ENCODE data around the gene ATP6V1D.
"Not testable (repeated sequence)": the region's sequence is repeated elsewhere in the genome, so short reads cannot be mapped to it uniquely, and the experiment has no call there.

Gene ATP6V1D

DNA sequence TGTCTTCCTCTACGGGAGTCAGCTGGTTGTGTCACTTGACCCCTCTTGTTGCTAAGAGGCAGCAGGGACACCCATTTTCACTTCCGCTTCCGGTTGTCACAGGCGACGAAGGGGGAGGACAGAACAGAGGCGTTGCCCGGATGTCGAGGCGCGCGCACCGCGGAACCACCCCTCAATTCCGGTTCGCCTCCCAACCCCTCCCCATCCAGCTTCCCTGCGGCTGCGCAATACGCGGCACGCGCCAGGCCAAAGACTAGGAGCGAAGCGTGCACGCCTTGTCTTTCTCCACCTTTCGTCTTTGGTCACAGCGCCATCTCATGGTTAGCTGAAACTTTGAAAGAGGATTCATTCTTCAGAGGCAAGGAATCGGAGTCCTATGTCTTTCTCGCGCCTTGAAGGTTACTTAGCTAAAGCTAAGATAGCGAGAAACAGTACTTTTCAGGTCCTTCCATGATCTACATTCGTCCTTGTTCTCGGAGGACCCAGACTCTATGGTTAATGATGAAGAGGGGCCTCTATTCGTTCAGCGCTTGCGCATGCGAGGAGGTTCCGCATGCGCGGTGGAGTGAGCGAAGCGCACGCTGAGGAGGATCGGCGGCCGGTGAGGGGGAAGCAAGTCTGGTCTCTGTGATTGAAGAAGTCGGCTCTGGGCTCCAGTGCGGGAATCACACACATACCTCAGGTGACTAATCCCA lies at the start of gene ATP6V1D, which contains the start of gene EIF2S1:
ATP6V1D (minus strand) TSS at position 30 of the 695 bp plus-strand sequence. CDS start 106 bp downstream, outside the sequence.
EIF2S1 (plus strand) TSS at position 554 of the 695 bp plus-strand sequence. CDS start 4,440 bp downstream, outside the sequence.
- peak; percentile 100 for DNase-seq

DNA sequence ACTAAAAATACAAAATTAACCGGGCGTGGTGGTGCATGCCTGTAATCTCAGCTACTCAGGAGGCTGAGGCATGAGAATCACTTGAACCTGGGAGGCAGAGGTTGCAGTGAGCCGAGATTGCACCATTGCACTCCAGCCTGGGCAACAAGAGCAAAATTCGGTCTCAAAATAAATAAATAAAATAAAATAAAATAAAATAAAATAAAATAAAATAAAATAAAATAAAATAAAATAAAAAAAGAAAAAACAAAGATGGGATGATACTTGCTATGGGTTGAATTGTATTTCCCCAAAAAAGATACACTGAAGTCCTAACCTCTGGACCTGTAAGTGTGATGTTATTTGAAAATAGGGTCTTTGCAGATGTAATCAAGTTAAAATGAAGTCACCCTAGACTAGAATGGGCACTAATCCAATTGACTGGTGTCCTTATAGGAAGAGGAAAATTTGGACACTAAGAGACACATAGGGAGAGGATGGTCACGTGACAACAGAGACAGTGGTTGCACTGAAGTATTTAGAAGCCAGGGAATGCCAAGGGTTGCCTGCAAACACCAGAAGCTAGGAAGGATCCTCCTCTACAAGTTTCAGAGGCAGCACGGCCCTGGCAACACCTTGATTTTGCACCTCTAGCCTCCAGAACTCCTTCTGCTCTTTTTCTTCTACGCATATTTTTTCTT lies 48.7 kb upstream of the ATP6V1D start:
- DNase-seq, result not testable (repeated sequence)

DNA sequence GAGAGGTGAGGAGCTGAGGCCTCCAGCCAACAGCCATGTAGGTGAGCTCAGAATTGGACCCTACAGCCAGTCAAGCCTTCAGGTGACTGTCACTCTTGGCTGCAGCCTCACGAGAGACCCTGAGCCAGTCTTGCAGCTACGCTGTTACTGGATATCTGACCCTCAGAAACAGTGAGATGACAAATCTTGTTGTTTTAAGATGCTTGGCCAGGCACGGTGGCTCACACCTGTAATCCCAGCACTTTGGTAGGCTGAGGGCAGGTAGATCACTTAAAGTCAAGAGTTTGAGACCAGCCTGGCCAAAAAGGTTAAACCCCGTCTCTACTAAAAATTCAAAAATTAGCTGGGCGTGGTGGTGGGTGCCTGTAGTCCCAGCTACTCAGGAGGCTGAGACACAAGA lies 46.2 kb upstream of the ATP6V1D start:
- no peak for DNase-seq

DNA sequence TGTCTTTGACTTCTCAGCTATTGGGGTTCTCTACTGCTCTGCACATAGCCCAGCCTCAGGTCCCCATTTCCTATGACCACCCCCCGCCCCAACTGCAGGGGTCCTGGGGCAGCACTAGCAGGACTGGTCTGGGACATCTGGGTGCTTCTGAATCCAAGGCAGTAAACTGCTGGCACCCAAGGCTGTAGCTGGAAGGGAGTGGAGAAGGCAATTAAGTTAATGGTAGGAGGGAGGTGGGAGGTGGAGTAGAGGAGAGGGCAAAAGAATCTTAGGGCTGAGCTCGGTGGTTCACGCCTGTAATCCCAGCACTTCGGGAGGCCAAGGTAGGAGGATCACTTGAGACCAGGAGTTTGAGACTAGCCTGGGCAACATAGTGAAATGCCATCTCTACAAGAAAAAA lies 40.8 kb upstream of the ATP6V1D start:
- no peak for DNase-seq

DNA sequence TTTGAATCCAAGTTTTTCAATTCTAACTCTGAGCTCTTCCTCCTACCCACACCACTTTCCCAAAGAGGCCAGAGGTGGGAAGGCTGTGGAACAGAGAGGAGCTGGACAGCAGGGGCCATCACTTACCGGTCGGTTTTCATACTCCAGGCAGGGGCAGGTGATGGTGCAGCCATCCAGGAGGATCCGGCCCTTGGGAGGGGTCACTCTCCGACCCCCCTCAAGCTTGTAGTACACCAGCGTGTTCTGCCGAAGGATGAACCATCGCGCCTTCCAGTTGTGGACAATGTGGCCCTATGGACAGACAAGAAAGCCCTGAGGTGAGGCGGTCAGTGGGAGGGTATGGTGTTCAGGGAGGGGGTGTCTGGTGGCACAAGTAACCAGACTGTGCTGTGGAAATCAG lies 37.9 kb upstream of the ATP6V1D start:
- DNase-seq, result no peak

DNA sequence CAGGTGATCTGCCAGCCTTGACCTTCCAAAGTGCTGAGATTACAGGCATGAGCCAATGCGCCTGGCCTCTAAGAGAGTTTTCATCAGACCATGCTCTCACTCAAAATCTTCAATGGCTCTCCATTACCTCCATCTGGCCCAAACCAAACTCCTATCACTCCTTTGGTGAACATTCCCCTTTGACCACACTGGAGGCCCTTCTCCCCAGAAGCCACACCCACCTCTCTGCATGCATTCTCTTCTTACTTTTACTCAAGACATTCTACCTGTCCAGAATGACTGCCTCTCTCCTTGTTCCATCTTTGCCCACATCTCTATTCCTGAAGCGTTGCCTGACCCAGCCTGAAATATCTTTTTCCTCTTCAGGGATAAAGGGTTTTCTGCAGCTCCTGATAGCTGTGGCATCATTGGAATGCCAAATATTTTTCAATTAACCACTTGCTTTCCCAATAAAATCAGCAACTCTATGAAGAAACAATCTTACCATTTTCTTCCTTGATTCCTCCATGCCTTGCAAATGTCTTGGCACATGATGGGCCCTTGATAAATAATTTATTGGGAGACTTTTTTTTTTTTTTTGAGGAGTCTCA lies 36.9 kb upstream of the ATP6V1D start:
- no peak for DNase-seq

DNA sequence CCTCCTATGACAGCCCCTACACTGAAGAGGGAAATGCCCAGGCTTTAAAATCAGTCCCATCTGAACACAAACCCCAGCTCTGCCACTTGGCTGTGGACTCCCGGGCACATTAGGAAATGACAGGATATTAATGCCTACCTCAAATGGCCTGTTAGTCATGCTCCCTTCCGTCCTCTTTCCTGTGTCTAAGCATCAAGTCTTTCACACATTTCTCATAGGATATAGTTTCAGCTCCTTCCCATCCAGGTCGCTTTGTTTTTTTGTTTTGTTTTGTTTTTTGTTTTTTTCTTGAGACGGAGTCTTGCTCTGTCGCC lies 36.2 kb upstream of the ATP6V1D start:
- DNase-seq, result no peak

DNA sequence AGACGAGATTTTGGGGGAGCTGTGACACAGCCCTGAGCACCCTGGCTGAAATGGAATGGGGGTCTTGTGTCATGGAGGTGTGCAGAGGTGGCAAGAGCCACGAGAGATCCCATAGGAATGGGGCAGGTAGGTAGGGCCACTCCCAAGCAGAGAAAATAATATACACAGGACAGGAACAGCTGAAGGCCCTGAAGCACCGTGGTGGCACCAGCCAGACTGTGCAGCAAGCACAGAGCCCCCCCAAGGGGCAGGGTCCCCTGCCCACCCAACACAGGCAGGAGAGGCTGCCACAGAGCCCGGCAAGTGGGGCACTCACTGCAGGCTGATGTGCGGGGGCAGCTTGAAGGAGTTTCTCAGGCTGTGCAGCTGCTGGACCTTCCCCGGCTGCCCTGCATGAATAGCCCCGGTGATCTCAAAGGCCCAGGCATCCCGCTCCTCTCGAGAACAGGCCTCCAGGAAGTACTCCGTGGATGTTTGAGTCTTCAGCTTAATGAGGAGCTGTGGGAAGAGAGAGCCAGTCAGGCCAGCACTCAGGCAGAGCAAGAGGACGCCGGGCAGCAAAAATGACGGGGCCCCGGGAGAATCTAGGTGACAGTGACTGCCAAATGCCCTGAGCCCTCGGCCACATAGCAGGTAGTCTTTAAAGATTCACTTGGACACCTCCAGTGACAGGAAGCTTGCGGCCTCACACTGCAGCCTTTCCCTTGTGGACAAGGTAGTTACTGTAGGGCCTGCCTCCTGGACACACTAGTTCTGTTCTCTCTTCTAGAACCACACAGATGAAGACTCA lies 35.7 kb upstream of the ATP6V1D start:
- no peak for DNase-seq

DNA sequence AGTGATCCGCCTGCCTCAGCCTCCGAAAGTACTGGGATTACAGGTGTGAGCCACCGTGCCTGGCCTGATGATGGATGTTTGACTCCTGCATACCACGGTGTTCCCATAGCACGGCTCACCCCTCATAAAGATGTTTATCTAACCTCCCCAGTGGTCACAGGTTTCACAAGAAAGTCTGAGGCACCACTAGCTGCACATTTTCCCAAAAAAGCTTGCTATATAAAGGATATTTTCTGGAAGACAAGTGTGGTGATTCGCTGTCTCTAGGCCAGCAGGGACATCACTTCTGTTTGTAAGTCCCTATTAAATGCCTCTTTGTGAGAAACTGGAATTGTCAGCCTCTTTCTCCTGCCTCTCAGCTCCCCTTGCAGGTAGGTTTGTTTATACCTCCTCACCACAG lies 34.1 kb upstream of the ATP6V1D start:
- no peak for DNase-seq

DNA sequence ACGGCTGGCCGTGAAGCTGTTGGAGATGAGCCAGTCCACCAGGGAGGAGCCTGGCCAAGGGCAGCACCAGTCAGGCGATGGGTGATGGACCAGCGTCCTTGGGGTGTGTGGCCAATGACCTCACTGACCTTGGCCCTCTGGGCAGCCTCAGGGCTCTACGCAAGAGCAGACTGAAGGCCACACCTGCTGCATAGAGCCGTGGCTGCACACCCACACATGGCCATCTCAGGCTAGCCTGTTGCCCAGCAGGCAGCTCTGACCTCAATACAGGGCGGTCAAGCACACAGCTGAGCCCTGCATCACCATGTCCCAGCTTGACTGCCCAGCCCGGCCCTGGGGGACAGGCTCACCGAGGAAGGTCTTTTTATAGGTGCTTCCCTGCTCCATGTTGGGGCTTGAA lies 33.2 kb upstream of the ATP6V1D start:
- no peak for DNase-seq

DNA sequence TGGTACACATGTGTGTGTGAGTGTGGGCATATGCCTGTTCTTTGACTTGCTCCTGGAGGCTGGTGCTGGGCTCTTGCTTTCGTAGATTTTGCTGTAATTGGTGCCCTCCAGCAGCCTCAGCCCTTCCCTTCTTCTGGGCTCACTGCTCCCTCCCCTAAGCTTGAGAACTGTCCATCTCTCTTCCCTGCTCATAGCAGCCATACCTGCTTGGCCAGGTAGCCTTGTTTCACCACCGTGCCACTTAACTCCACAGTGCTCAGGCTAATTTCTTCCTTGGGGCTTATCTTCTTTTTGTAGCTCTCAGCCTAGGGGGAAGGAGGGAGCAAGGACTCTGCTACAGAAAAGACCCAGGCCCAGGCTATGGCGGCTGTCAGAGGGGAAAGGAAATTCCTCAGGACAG lies 32.5 kb upstream of the ATP6V1D start:
- DNase-seq, result no peak

DNA sequence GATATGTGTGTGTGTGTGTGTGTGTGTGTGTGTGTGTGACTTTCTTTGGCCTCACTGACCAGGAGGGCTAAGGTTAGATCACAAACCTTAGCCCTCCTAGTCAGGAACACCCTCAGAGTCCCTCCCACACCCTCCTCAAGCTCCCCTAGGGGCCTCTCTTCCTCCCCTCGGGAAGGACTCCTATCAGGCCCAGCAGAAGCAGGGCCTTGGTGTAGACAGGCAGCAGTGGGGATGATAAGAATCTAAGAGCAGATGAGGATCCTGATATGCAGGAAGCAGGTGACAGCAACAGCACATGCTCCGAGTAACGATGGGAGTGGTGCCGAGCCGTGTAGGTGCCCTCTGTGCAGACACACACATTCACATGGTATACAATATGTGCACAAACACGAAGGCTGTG lies 31.7 kb upstream of the ATP6V1D start:
- DNase-seq, result no peak

DNA sequence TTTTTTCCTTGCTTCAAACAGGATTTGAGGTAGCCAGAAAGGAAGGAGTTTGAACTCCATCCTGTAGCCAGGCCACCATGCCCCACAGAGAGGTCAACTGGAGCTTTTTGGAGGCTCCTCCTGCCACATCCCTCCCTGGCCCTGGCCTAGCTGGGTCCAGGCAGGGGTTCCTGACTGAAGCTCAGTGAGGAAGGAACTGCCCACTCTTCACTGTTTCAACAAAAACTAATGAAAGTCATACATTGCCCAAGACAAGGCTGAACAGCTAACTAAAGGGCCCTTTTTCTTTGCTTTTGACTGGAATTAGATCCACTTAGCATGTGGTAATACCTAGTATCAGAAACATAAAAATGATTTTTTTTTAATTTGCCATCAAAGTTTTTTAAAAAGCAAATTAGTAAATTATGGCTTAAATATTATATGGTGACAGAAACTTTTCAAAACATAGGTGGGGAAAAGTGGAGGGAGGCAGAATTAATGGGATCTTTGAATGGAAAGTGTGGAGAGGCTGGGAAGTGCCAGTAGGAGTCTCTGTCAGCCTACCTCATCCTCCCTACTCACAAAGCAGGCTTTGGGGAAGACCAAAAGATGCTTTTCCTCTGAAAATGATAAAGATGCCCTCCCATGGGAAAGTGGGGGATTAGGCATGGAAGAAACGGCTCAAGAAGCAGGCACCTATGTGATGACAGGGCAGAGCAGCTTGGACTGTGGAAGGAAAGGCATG lies 30.4 kb upstream of the ATP6V1D start:
- no peak for DNase-seq

DNA sequence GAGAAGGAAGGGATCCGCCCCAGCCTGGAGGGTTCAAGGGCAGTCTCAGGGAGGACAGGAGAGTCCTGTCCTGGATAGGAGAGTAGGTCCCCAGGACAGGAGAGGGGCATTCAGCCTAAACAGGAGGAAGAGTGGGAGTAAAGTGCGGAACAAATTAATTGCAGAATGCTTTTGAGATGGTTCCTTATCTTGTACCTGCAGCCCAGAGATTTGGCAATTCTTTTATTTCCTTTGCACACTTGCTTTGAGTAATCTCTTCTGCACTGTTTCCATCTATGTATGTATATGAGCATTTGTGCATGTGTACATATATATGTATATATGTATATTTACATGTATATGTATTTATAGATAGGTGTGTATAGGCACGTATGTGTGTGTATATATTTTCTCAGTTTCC lies 29.7 kb upstream of the ATP6V1D start:
- no peak for DNase-seq

DNA sequence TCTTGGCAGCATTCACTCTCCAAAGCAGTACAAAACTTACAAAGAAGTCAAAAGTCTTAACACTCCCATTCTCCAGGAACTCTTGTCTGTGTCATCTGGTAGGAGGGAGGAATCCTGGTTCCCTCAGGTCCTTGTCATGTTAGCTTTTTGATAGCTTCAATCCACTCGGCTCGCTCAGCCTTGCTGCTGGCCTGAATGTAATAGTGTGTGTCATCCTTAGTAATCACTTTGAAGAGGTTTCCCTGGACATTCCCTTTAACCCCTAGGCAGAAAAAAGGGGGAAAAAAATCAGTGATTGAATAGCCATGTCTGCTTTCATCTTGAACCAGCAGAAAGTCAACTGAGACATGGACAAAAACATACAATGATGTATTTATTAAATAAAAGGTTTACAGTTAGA lies 27.6 kb upstream of the ATP6V1D start:
- no peak for DNase-seq

DNA sequence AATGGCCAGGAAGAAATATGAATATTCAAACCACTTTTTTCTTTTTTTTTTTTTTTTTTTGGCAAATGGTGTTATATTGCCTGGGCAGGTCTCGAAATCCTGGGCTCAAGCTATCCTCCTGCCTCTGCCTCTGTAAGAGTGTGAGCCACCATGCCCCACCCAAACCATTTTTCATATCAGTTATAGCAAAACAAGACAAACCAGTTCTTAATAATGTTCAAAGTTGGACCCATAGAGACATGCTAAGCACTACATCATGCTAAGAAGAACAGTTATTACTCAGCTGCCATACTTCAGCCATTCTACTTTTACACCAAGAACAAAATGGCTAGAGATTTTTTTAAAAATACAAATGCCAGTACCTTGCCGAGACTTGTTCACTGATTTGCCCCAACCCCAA lies 26.0 kb upstream of the ATP6V1D start:
- DNase-seq, result no peak

DNA sequence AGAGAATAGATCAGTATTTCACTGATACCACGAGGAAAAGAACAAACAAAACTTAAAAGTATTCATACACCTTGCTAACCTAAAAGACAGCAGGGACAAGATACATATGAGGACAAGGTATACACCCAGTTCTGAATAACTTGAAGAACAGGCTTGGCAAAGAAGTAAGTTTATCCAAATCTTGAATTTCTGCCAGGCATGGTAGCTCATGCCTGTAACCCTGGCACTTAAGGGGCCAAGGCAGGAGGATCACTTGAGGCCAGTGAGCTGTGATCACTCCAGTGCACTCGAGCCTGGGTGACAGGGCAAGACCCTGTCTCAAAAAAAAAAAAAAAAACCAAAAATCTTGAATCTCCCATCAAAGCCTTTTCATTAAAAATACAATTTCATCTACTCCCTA lies 25.5 kb upstream of the ATP6V1D start:
- no peak for DNase-seq

DNA sequence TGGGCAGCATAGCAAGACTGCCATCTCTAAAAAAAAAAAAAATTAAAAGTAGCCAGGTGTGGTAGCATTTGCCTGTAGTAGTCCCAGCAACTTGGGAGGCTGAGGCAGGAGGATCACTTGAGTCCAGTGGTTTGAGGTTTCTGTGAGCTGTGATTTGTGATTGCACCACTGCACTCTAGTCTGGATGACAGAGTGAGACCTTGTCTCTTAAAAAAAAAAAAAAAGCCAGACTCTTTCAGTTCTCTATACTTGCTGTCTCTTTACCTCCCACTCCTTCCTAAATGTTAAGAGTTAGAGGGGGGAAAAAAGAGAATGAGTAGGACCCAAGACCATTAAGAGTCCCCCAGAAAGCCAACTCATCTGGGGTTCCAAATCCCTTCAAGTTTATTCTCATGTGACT lies 18.3 kb upstream of the ATP6V1D start:
- no peak for DNase-seq

DNA sequence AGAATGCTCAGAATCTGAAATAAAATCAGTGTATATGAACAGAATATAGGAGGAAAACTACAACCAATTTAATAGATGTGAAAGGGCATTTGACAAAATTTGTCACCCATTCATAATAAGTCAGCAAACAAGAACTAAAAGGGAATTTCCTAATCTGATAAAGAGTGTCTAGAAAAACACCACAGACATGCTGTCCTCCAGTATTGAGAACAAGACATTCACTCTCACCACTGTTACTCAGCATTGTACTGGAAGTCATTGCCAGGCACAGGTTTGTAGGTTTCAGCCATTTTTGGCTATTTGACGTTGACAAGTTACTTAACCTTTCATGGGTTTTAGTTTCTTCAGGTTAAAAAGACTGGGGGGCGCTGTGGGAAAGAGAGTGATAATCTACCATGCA lies 13.7 kb upstream of the ATP6V1D start:
- peak; percentile 12 for DNase-seq

DNA sequence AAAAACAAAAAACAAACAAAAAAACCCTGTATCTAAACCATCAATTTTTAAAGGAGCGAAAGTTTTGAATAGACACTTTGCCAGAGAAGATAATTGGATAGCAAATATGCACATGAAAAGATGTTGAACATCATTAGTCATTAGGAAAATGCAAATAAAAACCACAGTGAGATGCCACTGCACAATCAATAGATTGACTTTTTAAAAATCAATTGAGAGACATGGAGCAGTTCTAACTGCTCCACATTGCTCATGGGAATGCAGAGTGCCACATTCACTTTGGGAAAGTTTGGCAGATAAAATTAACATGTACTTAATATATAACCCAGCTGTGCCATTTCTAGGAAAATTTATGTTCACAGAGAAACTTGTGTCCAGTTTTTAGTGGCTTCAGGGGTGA lies 13.2 kb upstream of the ATP6V1D start:
- no peak for DNase-seq

DNA sequence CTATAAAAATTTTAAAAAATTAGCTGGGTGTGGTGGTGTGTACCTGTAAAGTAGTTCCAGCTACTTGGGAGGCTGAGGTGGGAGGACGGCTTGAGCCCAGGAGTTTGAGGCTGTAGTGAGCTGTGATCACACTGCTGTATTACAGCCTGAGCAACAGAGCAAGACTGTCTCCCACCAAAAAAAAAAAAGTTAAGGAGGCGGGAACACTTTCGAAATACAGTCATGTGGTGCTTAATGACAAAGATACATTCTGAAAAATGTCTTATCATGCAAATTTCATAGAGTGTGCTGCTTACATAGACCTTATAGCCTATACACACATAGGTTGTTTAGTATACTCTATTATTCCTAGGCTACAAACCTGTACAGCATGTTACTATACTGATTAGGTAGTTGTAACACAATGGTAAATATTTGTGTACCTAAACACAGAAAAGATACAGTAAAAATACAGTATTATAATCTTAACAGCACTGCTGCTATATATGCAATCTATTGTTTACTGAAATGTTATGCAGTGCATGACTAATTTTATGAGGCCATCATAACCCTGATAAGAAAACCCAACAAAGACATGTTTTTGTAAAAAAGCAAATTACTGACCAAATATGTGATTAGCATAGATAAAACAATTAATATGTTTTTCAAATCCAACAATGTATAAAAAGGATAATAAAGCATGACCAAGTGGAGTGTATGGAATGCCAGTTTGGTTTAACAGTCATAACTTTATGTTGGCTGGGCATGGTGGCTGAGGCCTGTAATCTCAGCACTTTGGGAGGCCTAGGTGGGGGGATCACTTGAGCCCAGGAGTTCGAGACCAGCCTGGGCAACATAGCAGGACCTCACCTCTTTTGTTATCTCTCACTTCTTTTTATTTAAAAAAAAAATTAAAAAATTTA lies 11.9 kb upstream of the ATP6V1D start:
- no peak for DNase-seq

DNA sequence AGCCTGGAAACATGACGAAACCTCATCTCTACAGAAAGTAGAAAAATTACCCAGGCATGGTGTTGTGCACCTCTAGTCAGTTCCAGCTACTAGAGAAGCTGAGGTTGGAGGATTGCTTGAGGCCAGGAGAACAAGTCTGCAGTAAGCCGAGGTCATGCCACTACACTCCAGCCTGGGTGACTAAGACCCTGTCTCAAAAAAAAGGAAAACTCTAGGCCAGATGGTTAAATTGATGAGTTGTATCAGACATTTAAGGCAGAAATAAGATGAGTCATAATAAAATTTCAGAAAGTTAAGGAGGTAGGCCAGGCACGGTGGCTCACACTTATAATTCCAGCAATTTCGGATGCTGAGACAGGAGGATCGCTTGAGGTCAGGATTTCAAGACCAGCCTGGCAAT lies 11.2 kb upstream of the ATP6V1D start:
- no peak for DNase-seq
